Measurements from ENCODE around the gene CTNNB1.

GRCh38 chr3:41213588-41213987 lies 14.3 kb downstream of the CTNNB1 start:
- TF ChIP-seq POLR2A (IDR thresholded peaks at IDR 0.05) (no peak), CTCF (IDR thresholded peaks at IDR 0.05) (no peak)
